Measurements from ENCODE around the gene DIP2C.

DNA sequence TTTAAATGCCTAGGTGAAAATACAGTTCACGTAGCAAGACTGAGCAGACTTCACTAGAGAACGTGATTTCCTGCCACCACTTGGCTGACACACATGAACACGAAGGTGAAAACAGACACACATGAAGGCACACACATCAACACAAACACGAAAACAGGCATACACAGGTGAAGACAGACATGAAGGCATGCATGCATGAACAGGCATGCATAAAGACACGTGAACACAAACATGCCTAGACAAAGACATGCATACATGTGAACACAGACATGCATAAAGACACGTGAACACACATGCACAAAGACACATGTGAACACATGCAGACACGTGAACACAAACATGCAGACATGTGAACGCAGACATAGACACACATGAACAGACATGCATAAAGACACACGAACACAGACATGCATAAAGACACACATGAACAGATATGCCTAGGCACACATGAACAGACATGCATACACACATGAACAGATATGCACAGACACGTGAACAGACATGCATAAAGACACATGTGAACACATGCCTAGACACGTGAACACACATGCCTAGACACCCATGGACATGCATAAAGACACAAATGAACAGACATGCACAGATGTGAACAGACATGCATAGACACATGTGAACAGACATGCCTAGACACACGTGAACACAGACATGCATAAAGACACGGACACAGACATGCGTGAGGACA is 311.1 kb downstream of the DIP2C start:
- TF ChIP-seq, protein P1, sequence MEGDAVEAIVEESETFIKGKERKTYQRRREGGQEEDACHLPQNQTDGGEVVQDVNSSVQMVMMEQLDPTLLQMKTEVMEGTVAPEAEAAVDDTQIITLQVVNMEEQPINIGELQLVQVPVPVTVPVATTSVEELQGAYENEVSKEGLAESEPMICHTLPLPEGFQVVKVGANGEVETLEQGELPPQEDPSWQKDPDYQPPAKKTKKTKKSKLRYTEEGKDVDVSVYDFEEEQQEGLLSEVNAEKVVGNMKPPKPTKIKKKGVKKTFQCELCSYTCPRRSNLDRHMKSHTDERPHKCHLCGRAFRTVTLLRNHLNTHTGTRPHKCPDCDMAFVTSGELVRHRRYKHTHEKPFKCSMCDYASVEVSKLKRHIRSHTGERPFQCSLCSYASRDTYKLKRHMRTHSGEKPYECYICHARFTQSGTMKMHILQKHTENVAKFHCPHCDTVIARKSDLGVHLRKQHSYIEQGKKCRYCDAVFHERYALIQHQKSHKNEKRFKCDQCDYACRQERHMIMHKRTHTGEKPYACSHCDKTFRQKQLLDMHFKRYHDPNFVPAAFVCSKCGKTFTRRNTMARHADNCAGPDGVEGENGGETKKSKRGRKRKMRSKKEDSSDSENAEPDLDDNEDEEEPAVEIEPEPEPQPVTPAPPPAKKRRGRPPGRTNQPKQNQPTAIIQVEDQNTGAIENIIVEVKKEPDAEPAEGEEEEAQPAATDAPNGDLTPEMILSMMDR (IDR thresholded peaks at IDR 0.05), result no peak
- no peak for TF ChIP-seq POLR2AphosphoS5 (IDR thresholded peaks at IDR 0.05)

Measured in stomach (tissue), 4 donors.